KOPT-K1 (cell line): Measurements from ENCODE around the gene RCN2.

ENCODE experiments used
- H3K27ac ChIP-seq: fragments of 200-600 bp; sonication (generic); 2 replicates; pipeline ENCODE4 v1.5.1; 2016; ENCODE audit warnings: antibody characterized with exemption, mild to moderate bottlenecking, low read depth, low read length; ENCODE audit not compliant: poor library complexity, severe bottlenecking
- H3K36me3 ChIP-seq: fragments of 200-600 bp; sonication (generic); 2 replicates; pipeline ENCODE4 v1.5.1; 2017; ENCODE audit warnings: antibody characterized with exemption, mild to moderate bottlenecking, low read length, moderate library complexity; ENCODE audit not compliant: insufficient read depth
- H3K9me3 ChIP-seq: fragments of 200-600 bp; sonication (generic); 2 replicates; pipeline ENCODE4 v1.5.1; 2017; ENCODE audit warnings: antibody characterized with exemption, low read length, mild to moderate bottlenecking; ENCODE audit not compliant: insufficient read depth, poor library complexity, severe bottlenecking

The RCN2 gene

GRCh38 chr15:76991741-76992645 is 60.4 kb downstream of the RCN2 start:
- no peak overlapping the region for H3K27ac ChIP-seq

GRCh38 chr15:76993114-76993725 is 61.7 kb downstream of the RCN2 start:
- H3K27ac ChIP-seq, result no peak overlapping the region
- H3K36me3 ChIP-seq, result no peaks in the 10 kb centered on the region
- no peaks in the 10 kb centered on the region for H3K9me3 ChIP-seq

More at GRCh38 chr15:76991741-76992645, 60.4 kb downstream of the RCN2 start:
- H3K36me3 ChIP-seq, result no peaks in the 10 kb centered on the region
- H3K9me3 ChIP-seq, result no peaks in the 10 kb centered on the region

DNA sequence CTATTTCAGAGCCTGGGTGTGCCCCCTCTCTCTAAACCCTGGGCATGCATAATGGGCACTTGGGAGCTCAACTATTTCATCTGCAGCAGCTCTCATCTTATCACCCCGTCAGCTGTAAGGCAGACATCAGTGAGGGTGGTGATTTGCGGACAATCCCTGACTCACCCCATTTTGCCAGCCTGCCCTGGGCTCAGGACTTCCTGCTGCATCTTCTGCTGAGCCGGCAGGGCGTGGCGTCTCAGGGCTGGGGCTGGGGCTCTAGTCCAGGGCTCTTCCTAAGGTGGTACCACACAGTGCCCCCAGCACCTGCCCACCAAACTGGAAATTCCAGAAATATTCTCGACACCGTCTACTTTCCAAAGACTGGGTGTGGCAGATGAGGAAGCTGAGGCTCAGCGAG is 62.5 kb downstream of the RCN2 start:
- peak overlapping the region; percentile 95 for H3K27ac ChIP-seq
- H3K9me3 ChIP-seq, result no peaks in the 10 kb centered on the region
- no peaks in the 10 kb centered on the region for H3K36me3 ChIP-seq

GRCh38 chr15:76994496-76994895 is 62.9 kb downstream of the RCN2 start:
- H3K27ac ChIP-seq, result peak overlapping the region; percentile 95
- H3K36me3 ChIP-seq, result no peaks in the 10 kb centered on the region
- no peaks in the 10 kb centered on the region for H3K9me3 ChIP-seq

DNA sequence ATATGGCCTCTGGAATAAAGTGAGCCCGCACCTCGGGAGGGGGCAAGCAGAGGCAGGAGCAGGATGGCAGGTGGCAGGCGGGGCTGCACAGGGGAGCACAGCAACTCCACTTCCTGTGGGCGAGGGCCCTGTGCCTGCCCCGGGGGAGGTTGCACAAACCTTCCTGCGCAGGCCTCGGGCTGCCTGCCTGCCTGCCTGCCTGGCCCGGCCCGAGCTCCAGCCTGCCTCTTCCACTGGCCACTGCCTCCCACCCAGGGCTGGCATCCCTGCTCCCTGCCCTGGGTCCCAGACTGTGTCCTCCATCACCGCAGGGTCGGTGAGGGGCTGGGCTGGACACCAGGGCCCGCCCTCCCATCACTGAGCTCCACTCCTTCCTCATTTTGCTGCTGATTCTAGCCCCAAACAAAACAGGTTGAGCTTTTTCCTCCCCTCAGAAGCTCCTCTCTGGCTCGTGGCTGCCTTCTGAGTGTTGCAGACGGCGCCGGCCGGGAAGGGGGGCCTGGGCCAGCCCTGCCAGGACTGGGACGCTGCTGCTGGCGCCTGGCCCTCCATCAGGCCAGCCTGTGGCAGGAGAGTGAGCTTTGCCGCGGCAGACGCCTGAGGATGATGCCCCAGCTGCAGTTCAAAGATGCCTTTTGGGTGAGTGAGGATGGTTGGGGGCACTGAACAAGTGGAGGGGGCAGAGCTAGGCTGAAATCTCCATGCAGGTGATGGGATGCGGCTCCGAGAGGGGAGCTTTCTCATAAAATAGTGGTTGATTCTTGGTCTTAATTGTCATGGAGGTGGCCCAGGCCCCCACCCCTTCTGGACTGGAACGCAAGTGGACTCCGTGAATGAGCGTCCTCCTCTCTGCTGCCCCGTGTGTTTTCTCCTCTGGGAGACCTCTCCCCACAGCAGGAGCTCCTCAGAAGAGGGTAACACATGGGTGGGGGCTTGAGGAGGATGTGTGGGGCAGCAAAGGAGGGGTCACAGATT is 63.7 kb downstream of the RCN2 start, which contains the start of gene PSTPIP1:
TSS of gene PSTPIP1 (plus strand) at position 156 of the 975 bp plus-strand sequence. CDS start at position 604, 448 bp downstream.
- Histone ChIP-seq H3K9me3 (no peaks in the 10 kb centered on the region), H3K27ac (peak within 1 kb of the TSS; percentile 95), H3K36me3 (no peaks in the 10 kb centered on the region)

GRCh38 chr15:76996076-76996525 is 64.6 kb downstream of the RCN2 start:
- Histone ChIP-seq H3K9me3 (no peaks in the 10 kb centered on the region), H3K27ac (peak overlapping the region; percentile 95), H3K36me3 (no peaks in the 10 kb centered on the region)

- H3K9me3 ChIP-seq, result no peaks in the 10 kb centered on the region
- H3K27ac ChIP-seq, result peak overlapping the region; percentile 1
- H3K36me3 ChIP-seq, result no peaks in the 10 kb centered on the region
Observed at GRCh38 chr15:76996526-76997401, 65.2 kb downstream of the RCN2 start.

- no peaks in the 10 kb centered on the region for H3K36me3 ChIP-seq
- H3K27ac ChIP-seq, result peak overlapping the region; percentile 22
Observed at GRCh38 chr15:76998663-76999285, 67.2 kb downstream of the RCN2 start.

GRCh38 chr15:76999996-77000395 is 68.4 kb downstream of the RCN2 start:
- Histone ChIP-seq H3K9me3 (no peaks in the 10 kb centered on the region), H3K36me3 (no peaks in the 10 kb centered on the region), H3K27ac (no peak overlapping the region)

More at GRCh38 chr15:76998663-76999285, 67.2 kb downstream of the RCN2 start:
- no peaks in the 10 kb centered on the region for H3K9me3 ChIP-seq

DNA sequence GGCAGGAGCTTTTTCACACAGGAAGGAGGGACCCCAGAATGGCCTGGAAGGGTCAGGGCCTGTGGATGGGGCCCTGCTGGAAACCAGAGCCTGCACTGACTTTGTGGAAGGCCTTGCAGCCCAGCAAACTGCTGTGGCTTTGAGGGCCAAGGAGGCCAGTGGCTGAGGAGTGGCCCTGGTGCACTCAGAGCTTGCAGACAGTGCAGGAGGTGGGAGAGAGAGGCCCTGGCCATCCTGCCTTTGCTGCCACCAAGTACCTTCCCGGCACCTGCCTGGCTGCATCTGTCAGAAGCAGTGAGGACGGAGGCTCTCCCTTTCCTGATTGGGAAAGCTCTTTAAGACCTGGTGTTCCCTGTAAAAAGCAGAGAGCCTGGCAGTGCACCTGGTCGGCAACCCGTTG is 69.8 kb downstream of the RCN2 start:
- Histone ChIP-seq H3K36me3 (no peaks in the 10 kb centered on the region), H3K27ac (no peak overlapping the region), H3K9me3 (no peaks in the 10 kb centered on the region)

- no peaks in the 10 kb centered on the region for H3K36me3 ChIP-seq
- H3K9me3 ChIP-seq, result no peaks in the 10 kb centered on the region
- H3K27ac ChIP-seq, result peak overlapping the region; percentile 60
Observed at GRCh38 chr15:77001966-77002365, 70.4 kb downstream of the RCN2 start.

GRCh38 chr15:77002436-77002835 is 70.9 kb downstream of the RCN2 start:
- H3K27ac ChIP-seq, result peak overlapping the region; percentile 60
- no peaks in the 10 kb centered on the region for H3K36me3 ChIP-seq

More at GRCh38 chr15:77002436-77002835, 70.9 kb downstream of the RCN2 start:
- H3K9me3 ChIP-seq, result no peaks in the 10 kb centered on the region
